B cell (primary cell): ENCODE measurements around the gene TOMM40.

Source experiments
- CTCF ChIP-seq: fragments of 200-600 bp; IDR thresholded peaks from one replicate; pipeline ENCODE4 v1.8.0; 2022; ENCODE audit warnings: antibody characterized with exemption, mild to moderate bottlenecking
- EZH2 ChIP-seq: IDR thresholded peaks from 2 replicates; pipeline ENCODE4 v1.6.1; 2012; ENCODE audit warnings: borderline replicate concordance, low read depth, mild to moderate bottlenecking, moderate library complexity, low read length; ENCODE audit not compliant: insufficient read depth, poor library complexity, severe bottlenecking

- TF ChIP-seq CTCF (no peak), EZH2 (no peak)
These were observed 11.6 kb upstream of the TOMM40 start for GRCh38 chr19:44879309-44880065.
